ENCODE data around the gene PPP1R14D. TPM values are rescaled to one million over a fixed set of nuclear protein-coding genes. Genes with fewer than 3 reads are reported as not detected.

Gene PPP1R14D
- total RNA-seq, 4 donors from 2014 or later = not detected

DNA sequence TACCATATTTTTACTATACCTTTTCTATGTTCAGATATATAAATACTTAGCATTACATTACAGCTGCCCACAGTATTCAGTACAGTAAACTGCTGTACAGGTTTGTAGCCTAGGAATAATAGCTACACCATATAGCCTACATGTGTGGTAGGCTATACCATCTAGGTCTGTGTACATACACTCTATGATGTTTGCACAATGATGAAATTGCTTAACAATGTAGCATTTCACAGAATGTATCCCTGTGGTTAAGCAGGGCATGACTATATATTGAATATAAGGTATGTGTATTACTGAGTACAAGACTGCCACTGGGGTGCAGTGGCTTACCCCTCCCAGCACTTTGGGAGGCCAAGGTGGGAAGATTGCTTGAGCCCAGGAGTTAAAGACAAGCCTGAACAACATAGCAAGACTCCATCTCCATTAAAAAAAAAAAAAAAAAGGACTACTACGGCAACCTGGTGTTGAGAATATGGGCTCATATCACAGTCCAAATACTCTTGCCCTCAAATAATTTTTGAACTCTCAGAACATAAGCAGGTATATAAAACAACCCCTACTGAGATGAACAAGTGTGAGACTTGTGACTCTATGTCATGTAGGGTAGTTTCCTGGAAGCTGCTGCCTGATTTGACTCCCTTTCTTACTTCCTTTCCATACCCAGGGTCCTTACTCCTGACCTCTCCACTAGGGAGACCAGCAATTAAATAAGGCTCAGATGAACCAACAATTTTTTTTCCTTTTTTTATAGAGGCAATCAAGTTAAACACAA lies 4.8 kb downstream of the PPP1R14D start:
- TF ChIP-seq EP300 (IDR thresholded peaks at IDR 0.05) = no peak
- no peak for TF ChIP-seq POLR2A (IDR thresholded peaks at IDR 0.05)
- TF ChIP-seq, protein P1, sequence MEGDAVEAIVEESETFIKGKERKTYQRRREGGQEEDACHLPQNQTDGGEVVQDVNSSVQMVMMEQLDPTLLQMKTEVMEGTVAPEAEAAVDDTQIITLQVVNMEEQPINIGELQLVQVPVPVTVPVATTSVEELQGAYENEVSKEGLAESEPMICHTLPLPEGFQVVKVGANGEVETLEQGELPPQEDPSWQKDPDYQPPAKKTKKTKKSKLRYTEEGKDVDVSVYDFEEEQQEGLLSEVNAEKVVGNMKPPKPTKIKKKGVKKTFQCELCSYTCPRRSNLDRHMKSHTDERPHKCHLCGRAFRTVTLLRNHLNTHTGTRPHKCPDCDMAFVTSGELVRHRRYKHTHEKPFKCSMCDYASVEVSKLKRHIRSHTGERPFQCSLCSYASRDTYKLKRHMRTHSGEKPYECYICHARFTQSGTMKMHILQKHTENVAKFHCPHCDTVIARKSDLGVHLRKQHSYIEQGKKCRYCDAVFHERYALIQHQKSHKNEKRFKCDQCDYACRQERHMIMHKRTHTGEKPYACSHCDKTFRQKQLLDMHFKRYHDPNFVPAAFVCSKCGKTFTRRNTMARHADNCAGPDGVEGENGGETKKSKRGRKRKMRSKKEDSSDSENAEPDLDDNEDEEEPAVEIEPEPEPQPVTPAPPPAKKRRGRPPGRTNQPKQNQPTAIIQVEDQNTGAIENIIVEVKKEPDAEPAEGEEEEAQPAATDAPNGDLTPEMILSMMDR (IDR thresholded peaks at IDR 0.05) = no peak

GRCh38 chr15:40821195-40821594 lies 7.3 kb downstream of the PPP1R14D start:
- DNase-seq (ENCODE audit: low spot score in 2 of 2) = no peak
- no peak for TF ChIP-seq POLR2A (IDR thresholded peaks at IDR 0.05)
- TF ChIP-seq, protein P1 (IDR thresholded peaks at IDR 0.05) = no peak
- no peaks in the 10 kb centered on the region for H3K36me3 ChIP-seq
- no peaks in the 10 kb centered on the region for H3K4me1 ChIP-seq
- no peak overlapping the region for H3K27ac ChIP-seq
- 85 to 89% methylated on average over 2 of the region's 2 CpGs for WGBS, 2 donors
- no peaks in the 10 kb centered on the region for H3K9me3 ChIP-seq
- no peaks in the 10 kb centered on the region for H3K27me3 ChIP-seq
- no peak overlapping the region for H3K4me3 ChIP-seq

More for the DNA sequence above, 4.8 kb downstream of the PPP1R14D start:
- H3K9me3 ChIP-seq = no peaks in the 10 kb centered on the region
- WGBS, 2 donors = 89 to 93% methylated on average over 1 of the region's 1 CpG
- H3K4me1 ChIP-seq = no peaks in the 10 kb centered on the region
- no peaks in the 10 kb centered on the region for H3K36me3 ChIP-seq
- H3K27ac ChIP-seq = no peak overlapping the region
- H3K4me3 ChIP-seq = no peak overlapping the region
- DNase-seq (ENCODE audit: low spot score in 2 of 2) = no peak
- H3K27me3 ChIP-seq = no peaks in the 10 kb centered on the region

GRCh38 chr15:40819048-40819447 lies 9.5 kb downstream of the PPP1R14D start:
- WGBS, 2 donors = 73 to 81% methylated on average over 7 of the region's 7 CpGs
- H3K9me3 ChIP-seq = no peaks in the 10 kb centered on the region
- H3K27ac ChIP-seq = no peak overlapping the region
- H3K36me3 ChIP-seq = peaks cover 0 to 20% (median 0%) of the 10 kb centered on the region in 3 donors
- no peak for DNase-seq (ENCODE audit: low spot score in 2 of 2)
- no peaks in the 10 kb centered on the region for H3K27me3 ChIP-seq
- TF ChIP-seq, protein P1 (IDR thresholded peaks at IDR 0.05) = no peak
- TF ChIP-seq POLR2A (IDR thresholded peaks at IDR 0.05) (no peak), EP300 (IDR thresholded peaks at IDR 0.05) (no peak)
- no peaks in the 10 kb centered on the region for H3K4me1 ChIP-seq
- H3K4me3 ChIP-seq = no peak overlapping the region

- H3K4me3 ChIP-seq = no peak overlapping the region
- no peaks in the 10 kb centered on the region for H3K4me1 ChIP-seq
- H3K27me3 ChIP-seq = no peaks in the 10 kb centered on the region
- WGBS, 2 donors = 79 to 84% methylated on average over 4 of the region's 4 CpGs
- H3K9me3 ChIP-seq = no peaks in the 10 kb centered on the region
- TF ChIP-seq POLR2A (IDR thresholded peaks at IDR 0.05) = no peak
- TF ChIP-seq, protein P1 (IDR thresholded peaks at IDR 0.05) = no peak
- no peak for TF ChIP-seq EP300 (IDR thresholded peaks at IDR 0.05)
- peak overlapping the region in 2 of 4 donors; percentile 66 to 75 for H3K27ac ChIP-seq
- peaks cover 2 to 56% (median 5%) of the 10 kb centered on the region in 3 donors for H3K36me3 ChIP-seq
- DNase-seq (ENCODE audit: low spot score in 2 of 2) = no peak
Measured at GRCh38 chr15:40815042-40815698, 13.3 kb downstream of the PPP1R14D start.
